GF-D8 (cell line): ENCODE measurements around the gene FBRSL1.
"Not testable (repeated sequence)": the region's sequence is repeated elsewhere in the genome, so short reads cannot be mapped to it uniquely, and the experiment has no call there.

Source experiments
- DNase-seq: peaks from one replicate; lab custom pipeline; 2025; lab: John Stamatoyannopoulos, UW

The FBRSL1 gene

GRCh38 chr12:132453361-132454192 lies 36.4 kb upstream of the FBRSL1 start:
- no peak for DNase-seq

DNA sequence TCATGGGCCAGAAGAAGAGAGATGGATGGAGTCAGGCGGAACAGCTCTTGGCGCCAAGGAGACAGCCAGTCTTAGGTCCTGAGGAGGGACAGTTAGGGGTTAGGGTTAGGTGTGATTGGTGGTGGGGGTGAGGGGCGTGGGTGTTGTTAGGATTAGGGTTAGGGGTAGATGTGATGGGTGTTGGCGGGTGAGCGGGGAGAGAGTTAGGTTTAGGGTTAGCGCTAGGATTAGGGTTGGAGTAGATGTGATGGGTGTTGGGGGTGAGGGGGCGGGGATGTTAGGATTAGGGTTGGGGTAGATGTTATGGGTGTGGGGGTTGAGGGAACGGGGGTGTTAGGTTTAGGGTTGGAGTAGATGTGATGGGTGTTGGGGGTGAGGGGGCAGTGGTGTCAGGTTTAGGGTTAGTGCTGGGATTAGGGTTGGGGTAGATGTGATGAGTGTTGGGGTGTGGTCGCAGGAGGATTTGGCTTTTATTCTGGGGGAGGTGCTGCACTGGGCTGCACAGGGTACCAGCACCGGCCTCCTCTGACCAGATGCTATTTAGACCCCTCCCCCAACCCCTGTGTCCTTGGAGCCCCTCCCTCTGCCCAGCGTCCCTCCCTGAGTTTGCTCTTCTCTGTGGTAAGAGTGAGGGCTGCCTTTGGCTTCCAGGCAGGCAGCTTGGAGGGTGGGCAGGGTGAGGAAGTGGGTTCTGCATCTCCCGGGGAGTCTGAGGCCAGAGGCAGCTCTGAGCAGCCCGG lies 35.6 kb upstream of the FBRSL1 start:
- DNase-seq = no peak

DNA sequence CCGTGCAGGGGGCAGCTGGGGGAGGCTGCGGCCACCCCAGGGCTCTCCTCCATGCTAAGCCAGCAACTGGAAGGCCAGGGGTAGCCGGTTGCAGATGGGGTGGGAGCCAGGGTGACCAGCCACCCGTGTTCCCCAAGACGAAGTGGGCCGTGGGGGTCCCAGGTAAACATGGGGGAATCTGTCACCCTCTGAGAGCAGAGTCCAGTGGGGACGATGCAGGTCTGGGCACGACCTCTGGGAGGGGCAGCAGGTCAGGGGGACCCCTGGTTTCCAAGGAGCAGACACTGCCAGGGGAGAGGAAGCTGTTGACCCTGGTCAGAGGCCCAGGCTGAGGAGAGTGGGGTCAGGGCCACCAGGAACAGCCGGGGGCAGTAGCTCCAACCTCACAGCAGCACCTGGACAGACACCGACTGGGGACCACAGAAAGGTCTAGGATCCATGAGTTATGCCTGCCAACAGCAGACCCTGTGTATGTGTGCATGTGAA lies 35.0 kb upstream of the FBRSL1 start:
- no peak for DNase-seq

GRCh38 chr12:132455565-132455964 lies 34.4 kb upstream of the FBRSL1 start:
- DNase-seq = no peak

GRCh38 chr12:132456186-132456943 lies 33.6 kb upstream of the FBRSL1 start:
- DNase-seq = no peak

GRCh38 chr12:132456944-132457495 lies 32.9 kb upstream of the FBRSL1 start:
- DNase-seq = no peak

GRCh38 chr12:132458441-132458840 lies 31.5 kb upstream of the FBRSL1 start:
- no peak for DNase-seq

GRCh38 chr12:132458846-132459641 lies 30.9 kb upstream of the FBRSL1 start:
- no peak for DNase-seq

DNA sequence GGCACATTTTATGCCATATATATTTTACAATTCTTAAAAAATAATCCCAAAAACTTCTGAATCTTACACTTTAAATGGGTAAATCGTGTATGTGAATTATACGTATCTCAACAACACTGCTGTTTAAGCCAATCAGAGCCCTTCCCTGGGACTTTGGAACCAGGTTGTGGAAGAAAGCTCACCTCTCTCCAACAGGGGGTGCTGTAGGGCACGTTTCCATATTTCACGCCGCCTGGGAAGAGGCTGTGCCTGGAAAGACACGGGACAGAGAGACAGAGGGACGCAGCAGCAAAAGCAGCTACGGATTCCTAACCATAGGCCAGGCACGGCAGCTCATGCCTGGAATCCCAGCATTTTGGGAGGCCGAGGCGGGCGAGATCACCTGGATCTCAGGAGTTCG lies 29.4 kb upstream of the FBRSL1 start:
- no peak for DNase-seq

DNA sequence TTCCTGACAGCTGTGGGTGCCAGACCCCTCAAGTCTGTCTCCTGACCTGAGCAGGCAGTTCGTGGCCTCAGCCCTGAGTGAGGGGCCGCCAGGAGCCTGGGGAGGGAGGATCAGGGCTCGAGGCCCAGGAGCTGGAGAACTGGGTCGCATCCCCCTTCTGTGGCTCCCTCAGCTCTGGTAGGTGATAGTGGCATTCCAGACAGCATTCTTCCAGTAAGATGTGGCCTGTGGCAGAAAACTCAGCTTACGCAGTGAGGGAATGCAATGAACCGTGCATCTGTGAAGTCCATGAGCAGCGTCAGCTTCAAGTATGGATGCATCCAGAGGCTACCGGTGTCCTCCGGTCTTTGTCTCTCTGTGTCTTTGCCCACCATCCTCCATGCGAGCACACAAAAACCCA lies 28.4 kb upstream of the FBRSL1 start:
- DNase-seq = no peak

- DNase-seq = no peak
These were observed 27.2 kb upstream of the FBRSL1 start for GRCh38 chr12:132462788-132463187.

DNA sequence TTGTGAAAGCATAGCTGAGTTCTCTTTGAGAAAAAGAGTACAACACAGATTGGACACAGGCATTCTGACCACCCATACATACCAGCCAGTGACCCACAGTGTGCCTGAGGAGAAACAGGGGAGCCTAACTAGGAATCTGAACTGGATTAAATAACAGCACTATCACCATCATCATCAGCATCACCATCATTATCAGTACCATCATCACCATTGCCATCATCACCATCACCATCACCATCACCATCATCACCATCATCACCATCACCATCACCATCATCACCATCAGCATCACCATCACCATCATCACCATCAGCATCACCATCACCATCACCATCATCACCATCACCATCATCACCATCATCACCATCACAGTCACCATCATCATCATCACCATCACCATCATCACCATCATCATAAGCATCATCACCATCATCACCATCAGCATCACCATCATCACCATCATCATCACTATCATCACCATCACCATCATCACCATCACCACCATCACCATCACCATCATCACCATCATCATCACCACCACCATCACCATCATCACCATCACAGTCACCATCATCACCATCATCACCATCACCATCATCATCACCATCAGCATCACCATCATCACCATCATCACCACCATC lies 26.5 kb upstream of the FBRSL1 start:
- DNase-seq = not testable (repeated sequence)

- not testable (repeated sequence) for DNase-seq
These were observed 25.6 kb upstream of the FBRSL1 start for GRCh38 chr12:132464304-132464703.

DNA sequence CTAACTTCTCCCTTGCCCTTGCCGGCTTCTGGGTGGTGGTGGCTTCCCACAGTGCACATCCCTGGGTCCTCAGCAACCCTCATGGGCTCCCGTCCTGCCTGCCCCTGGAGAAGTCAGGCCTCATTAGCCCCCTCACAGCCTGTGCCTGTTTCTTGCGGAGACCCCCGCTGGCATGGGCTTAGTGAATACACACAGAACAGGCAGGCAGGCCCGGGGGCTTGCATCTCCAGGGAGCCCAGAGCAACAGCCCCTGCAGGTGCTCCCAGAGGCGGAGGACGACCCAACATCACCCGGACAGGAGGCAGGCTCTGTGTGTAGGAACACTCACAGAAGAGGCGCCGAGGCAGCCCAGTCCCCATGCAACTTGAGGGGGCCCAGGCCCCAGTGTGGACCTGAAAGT lies 25.1 kb upstream of the FBRSL1 start:
- DNase-seq = no peak

- DNase-seq = no peak
These were observed 24.4 kb upstream of the FBRSL1 start for GRCh38 chr12:132465269-132466190.

DNA sequence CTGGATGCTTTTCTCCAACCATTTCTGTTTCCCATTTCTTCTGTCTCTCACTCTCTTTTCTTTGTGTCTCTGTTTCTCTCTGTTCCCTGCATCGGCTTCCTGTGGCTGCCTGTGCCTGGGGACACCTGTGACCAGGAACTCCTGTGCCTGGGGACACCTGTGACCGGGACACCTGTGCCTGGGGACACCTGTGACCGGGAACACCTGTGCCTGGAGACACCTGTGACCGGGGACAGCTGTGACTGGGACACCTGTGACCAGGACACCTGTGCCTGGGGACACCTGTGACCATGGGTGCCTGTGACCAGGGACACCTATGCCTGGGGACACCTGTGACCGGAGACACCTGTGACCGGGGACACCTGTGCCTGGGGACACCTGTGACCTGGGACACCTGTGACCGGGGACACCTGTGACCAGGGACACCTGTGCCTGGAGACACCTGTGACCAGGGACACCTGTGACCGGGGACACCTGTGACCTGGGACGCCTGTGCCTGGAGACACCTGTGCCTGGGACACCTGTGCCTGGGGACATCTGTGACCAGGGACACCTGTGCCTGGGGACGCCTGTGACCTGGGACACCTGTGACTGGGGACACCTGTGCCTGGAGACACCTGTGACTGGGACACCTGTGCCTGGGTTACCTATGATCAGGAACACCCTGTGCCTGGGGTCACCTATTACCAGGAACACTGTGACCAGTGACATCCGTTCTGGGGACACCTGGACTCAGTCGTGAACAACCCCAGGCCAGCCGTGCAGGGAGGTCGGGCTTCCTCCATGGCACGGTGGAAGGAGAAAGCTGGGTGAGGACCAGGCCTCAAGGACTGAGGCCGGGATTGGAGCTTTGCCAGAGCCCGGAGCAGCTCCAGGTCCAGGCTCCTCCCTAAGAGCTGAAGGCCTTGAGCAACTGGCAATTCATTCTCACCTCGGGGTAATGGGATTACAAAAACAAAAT lies 23.4 kb upstream of the FBRSL1 start:
- DNase-seq = no peak

DNA sequence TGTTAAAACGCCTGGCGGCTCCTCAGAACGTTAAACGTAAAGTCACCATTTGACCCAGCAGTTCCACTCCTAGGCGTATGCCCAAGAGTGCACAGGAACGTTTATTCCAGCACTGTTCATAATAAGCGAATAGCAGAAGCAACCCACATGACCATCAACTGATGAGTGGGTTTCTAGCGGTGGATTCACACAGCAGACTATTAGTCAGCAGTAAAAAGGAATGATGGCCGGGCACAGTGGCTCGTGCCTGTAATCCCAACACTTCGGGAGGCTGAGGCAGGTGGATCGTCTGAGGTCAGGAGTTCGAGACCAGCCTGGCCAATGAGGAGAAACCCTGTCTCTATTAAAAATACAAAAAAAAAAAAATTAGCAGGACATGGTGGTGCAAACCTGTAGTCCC lies 22.4 kb upstream of the FBRSL1 start:
- DNase-seq = no peak

- peak; percentile 47 for DNase-seq
These were observed 20.5 kb upstream of the FBRSL1 start for GRCh38 chr12:132469423-132469822.

DNA sequence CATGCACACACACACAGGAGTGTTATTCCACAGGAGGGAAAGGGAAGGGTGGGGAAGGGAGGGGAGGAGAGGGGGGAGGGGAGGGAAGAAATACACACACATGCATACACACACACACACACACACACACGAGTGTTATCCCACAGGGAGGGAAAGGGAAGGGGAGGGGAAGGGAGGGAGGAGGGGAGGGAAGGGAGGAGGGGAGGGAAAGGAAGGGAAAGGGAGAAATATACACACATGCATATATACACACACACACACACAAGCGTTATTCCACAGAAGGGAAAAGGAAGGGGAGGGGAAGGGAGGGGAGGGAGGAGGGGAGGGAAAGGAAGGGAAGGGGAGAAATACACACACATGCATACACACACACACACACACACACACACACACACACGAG lies 19.6 kb upstream of the FBRSL1 start:
- no peak for DNase-seq
